ENCODE results near the gene PARD3B. TPM values are rescaled to one million over a fixed set of nuclear protein-coding genes. Genes with fewer than 3 reads are reported as not detected.

Gene PARD3B
- total RNA-seq, 4 donors from 2014 or later = 32.6 to 65.7 (median 38.6) TPM

GRCh38 chr2:205129531-205129930, 584.3 kb downstream of the PARD3B start:
- intact Hi-C loops (cut with DNase I; ENCODE audit: low total_unique reads) = no loop called here
- in situ Hi-C loops (cut with MboI; ENCODE audit: low pct_ligation_motif_present in 1 of 4, low pct_unique_long_range_greater_than_20kb in 1 of 4, low sequenced_read_pairs in 3 of 4) = no loop called here
- WGBS, 2 donors (ENCODE audit: low coverage in 1 of 2) = 63 to 64% methylated on average over 4 to 5 of the region's 5 CpGs

DNA sequence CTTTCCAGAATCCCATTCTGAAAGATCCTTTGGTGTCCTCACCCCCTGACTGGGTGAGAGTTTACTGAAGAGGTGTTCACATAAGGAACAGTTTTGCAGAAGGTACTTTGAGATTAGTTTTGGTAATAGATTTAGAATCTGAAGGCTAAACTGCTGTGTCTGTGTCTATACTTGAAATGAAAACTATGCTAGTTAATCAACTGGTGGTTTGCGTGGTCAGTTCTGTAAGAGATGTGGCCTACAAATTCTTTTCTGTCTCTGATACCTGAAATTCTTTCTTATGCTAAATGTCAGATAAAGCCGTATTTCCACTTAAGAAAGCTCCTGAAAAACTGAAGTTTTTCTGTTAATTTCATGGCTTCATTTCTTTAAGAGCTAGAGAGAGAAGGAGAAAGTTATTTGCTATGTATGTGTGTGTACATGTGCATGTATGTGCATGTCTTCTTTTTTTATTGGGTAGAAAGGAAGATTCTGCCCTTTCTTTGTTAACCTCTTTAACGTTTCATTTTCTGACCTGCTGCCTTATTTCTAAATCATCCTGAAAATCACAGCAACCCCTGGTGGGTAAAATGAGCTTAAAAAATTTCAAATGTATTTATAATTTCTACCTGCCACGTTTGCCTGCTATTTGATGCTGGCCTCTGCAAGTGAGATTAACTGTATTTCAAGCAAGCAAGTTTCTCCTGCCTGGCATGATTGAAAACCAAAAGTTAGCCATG, 585.0 kb downstream of the PARD3B start:
- in situ Hi-C loops (cut with MboI; ENCODE audit: low pct_ligation_motif_present in 1 of 4, low pct_unique_long_range_greater_than_20kb in 1 of 4, low sequenced_read_pairs in 3 of 4) (no loop called here), intact Hi-C loops (cut with DNase I; ENCODE audit: low total_unique reads) (no loop called here)
- H3K27ac ChIP-seq = no peak overlapping the region
- no peak overlapping the region for H3K4me3 ChIP-seq
- no peaks in the 10 kb centered on the region for H3K27me3 ChIP-seq
- no peak for DNase-seq
- H3K9me3 ChIP-seq = no peaks in the 10 kb centered on the region
- TF ChIP-seq POLR2A (IDR thresholded peaks at IDR 0.05) = no peak
- no peak for TF ChIP-seq POLR2AphosphoS5 (IDR thresholded peaks at IDR 0.05)
- TF ChIP-seq EP300 (IDR thresholded peaks at IDR 0.05; ENCODE audit: low read depth) = no peak
- no peak for TF ChIP-seq CTCF (IDR thresholded peaks at IDR 0.05)
- H3K36me3 ChIP-seq = no peaks in the 10 kb centered on the region
- H3K4me1 ChIP-seq = no peaks in the 10 kb centered on the region
- WGBS, 2 donors (ENCODE audit: low coverage in 1 of 2) = 75 to 86% methylated on average over 4 of the region's 4 CpGs

More at GRCh38 chr2:205129531-205129930, 584.3 kb downstream of the PARD3B start:
- Histone ChIP-seq H3K9me3 (no peaks in the 10 kb centered on the region), H3K27me3 (no peaks in the 10 kb centered on the region), H3K36me3 (no peaks in the 10 kb centered on the region), H3K27ac (no peak overlapping the region), H3K4me3 (no peak overlapping the region), H3K4me1 (no peaks in the 10 kb centered on the region)
- no peak for DNase-seq
- TF ChIP-seq EP300 (IDR thresholded peaks at IDR 0.05; ENCODE audit: low read depth) (no peak), POLR2A (IDR thresholded peaks at IDR 0.05) (no peak), POLR2AphosphoS5 (IDR thresholded peaks at IDR 0.05) (no peak), CTCF (IDR thresholded peaks at IDR 0.05) (no peak)

GRCh38 chr2:205133544-205133943, 588.3 kb downstream of the PARD3B start:
- in situ Hi-C loops (cut with MboI; ENCODE audit: low pct_ligation_motif_present in 1 of 4, low pct_unique_long_range_greater_than_20kb in 1 of 4, low sequenced_read_pairs in 3 of 4) = no loop called here
- 67 to 71% methylated on average over 1 of the region's 1 CpG for WGBS, 2 donors (ENCODE audit: low coverage in 1 of 2)
- intact Hi-C loops (cut with DNase I; ENCODE audit: low total_unique reads) = no loop called here

GRCh38 chr2:205138735-205139134, 593.5 kb downstream of the PARD3B start:
- TF ChIP-seq EP300 (IDR thresholded peaks at IDR 0.05; ENCODE audit: low read depth) (no peak), CTCF (IDR thresholded peaks at IDR 0.05) (no peak), POLR2AphosphoS5 (IDR thresholded peaks at IDR 0.05) (no peak), POLR2A (IDR thresholded peaks at IDR 0.05) (no peak)
- in situ Hi-C loops (cut with MboI; ENCODE audit: low pct_ligation_motif_present in 1 of 4, low pct_unique_long_range_greater_than_20kb in 1 of 4, low sequenced_read_pairs in 3 of 4) (no loop called here), intact Hi-C loops (cut with DNase I; ENCODE audit: low total_unique reads) (no loop called here)
- 92% methylated on average over 2 of the region's 2 CpGs; no CpG with 5 or more reads in 1 of the 2 donors for WGBS, 2 donors (ENCODE audit: low coverage in 1 of 2)
- H3K9me3 ChIP-seq = no peaks in the 10 kb centered on the region
- no peaks in the 10 kb centered on the region for H3K4me1 ChIP-seq
- no peak overlapping the region for H3K27ac ChIP-seq
- no peak for DNase-seq
- no peaks in the 10 kb centered on the region for H3K27me3 ChIP-seq
- no peaks in the 10 kb centered on the region for H3K36me3 ChIP-seq
- H3K4me3 ChIP-seq = no peak overlapping the region

More at GRCh38 chr2:205133544-205133943, 588.3 kb downstream of the PARD3B start:
- no peak for DNase-seq
- no peak overlapping the region for H3K27ac ChIP-seq
- no peak overlapping the region for H3K4me3 ChIP-seq
- H3K9me3 ChIP-seq = no peaks in the 10 kb centered on the region
- H3K4me1 ChIP-seq = no peaks in the 10 kb centered on the region
- H3K36me3 ChIP-seq = no peaks in the 10 kb centered on the region
- TF ChIP-seq CTCF (IDR thresholded peaks at IDR 0.05) (no peak), POLR2AphosphoS5 (IDR thresholded peaks at IDR 0.05) (no peak), EP300 (IDR thresholded peaks at IDR 0.05; ENCODE audit: low read depth) (no peak), POLR2A (IDR thresholded peaks at IDR 0.05) (no peak)
- no peaks in the 10 kb centered on the region for H3K27me3 ChIP-seq

All from transverse colon (tissue), 4 donors.